HG02885 (cell line): Measurements from ENCODE around the gene SPAG7.

Experiments
- ATAC-seq: cut with Tn5 transposase; IDR thresholded peaks from one replicate; pipeline ENCODE4 v1.9.1; 2021; ENCODE audit warnings: mild to moderate bottlenecking; ENCODE audit not compliant: unreplicated experiment, poor library complexity

The SPAG7 gene

GRCh38 chr17:4967539-4968485, at the start of gene SPAG7:
Gene SPAG7, minus strand, starts transcription at chr17:4967817. Its CDS starts 13 bp downstream, at chr17:4967804.
- peak; percentile 65 for ATAC-seq

DNA sequence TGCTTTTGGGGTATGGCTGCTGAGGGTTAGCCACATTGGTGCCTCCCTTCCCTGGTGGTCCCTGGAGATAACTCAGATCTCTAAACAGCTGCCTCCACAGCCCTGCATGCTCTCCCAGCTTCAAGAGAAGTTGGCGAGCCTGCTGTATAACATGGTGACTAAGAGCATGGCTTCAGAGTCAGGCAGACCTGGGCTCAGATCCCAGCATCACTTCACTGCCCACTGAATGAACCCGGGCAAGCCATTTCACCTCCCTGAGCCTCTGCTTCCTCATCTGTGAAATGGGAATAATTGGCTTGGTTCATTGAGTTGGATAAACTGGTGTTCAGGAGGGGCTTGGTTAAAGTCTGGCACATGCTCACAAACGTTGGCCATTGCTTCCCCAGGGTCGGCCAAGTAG, 46.7 kb upstream of the SPAG7 start:
- ATAC-seq, result no peak

GRCh38 chr17:5011928-5012327, 44.3 kb upstream of the SPAG7 start:
- ATAC-seq, result no peak

DNA sequence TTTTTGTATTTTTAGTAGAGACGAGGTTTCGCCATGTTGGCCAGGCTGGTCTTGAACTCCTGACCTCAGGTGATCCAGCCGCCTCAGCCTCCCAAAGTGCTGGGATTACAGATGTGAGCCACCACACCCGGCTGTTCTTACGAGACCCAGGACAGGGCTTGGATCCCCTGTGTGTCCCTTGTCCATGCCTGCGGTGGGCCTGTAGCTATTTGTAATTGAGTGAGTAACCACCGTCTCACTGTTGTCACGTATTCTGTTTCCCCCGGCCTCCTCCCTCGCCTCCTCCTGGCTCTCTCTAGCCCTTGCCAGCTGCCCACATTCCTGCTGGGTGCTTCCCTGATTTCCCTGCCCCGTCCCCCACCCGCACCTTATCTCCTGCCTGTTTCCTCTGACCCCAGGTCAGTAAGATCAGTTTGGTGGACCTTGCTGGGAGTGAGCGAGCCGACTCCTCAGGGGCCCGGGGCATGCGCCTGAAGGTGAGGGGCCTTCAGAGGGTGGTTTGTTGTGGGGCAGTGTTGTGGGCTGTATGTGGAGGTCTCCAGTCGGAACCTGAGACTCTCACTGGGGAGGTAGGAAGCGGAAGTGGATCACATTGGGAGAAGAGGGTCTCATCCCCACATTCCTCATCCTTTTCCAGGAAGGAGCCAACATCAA, 35.7 kb upstream of the SPAG7 start:
- ATAC-seq, result no peak

GRCh38 chr17:5002121-5002788, 34.6 kb upstream of the SPAG7 start:
- ATAC-seq, result no peak

- no peak for ATAC-seq
Observed at GRCh38 chr17:5000237-5000639, 32.6 kb upstream of the SPAG7 start.

DNA sequence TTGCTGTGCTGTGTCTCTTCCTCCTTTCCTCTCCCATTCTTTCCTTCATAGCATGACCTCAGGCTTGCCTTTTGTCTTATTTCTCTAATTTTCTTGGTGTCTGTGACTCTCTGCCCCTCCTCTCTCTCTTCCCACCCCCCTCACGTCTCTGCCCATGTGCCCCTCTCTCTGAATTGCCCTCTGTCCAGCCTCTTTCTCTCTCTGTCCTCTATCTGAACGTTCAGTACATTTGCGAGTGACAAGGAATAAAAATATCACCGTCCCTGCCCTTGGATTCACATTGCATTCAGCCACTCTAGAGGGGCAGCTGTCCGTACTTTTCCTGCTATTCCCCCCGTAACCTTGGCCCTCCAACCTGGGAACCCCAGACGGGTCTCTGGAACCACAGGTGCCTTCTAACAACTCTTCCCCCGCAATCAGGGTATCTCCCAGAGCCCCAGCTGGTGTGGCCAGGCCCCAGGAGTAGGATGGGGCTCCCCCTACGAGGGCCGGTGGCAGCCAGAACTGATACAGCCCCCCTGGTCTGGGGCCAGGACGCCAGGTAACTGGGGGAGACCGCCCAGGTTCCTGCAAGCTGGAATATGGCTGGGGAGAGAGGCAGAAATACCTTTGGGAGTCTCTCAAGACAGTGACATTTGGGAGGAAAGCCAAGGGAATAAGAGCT, 31.9 kb upstream of the SPAG7 start:
- no peak for ATAC-seq

DNA sequence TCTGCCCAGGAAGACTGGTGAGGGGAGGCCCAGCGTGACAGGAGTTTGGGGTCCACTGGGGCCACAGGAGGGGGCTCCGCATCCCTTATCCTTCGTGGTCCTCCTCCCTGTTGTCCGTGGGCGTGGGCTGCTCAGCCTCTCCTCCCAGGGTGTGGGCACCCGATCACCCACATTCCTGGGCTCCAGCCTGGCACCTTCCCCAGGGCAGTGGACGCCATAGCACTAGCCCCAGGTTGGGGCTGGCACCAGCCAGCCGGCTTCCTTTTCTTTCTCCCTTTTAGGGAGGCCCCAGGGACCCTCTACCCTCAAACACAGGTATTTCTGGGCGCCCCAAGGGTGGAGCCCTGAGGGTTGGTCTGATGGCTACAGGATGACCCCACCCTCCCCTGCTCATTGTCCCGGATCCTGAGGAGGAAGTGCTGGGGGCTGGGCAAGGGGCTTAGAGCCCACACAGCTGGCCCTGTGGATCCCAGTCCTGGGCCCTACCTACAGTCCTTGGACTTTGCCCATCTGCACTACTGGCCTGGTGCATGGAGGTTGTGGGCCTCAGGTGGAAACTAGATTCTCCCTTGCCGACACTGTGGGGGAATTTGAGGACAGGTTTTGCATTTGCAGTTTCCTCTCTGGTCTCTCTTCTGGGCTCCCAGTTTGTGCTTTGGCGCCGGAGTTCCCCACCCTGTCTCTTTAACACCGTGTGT, 31.3 kb upstream of the SPAG7 start:
- ATAC-seq, result no peak

GRCh38 chr17:4998027-4998731, 30.6 kb upstream of the SPAG7 start:
- no peak for ATAC-seq

DNA sequence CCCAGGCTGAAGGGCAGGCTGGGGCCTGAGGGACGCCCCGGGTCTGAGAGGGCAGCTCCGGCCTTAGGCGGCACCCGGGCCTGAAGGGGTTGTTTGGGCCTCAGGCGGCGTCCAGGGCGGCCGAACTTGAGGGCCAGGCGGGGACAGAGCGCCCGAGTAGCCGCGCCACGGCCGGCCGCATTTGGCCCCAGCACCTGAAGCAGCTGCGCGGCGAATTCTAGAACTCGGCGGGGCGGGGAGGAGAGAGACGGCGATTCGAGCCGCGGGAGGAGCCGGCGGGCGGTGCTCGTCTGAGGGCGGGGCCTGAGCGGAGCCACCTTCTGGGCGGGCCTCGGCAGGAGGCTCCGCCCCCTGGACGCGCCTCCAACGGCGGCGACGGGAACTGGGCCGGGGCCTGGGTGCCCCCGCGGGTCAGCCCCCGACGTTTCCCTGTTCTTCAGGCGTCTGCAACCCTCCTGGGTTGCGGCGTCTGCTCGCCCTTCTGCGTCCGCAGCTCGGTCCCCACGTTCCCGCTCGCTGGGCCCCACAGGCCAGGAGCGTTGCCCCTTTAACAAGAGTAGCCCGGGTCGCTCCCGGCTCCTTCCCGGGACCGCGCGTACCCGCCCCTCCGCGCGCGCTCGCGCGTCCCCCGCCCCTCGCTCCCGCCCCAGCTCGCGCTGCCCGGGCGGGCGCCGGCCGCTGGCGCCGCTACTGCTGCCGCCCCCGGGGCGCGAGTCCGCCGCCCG, 29.8 kb upstream of the SPAG7 start, which contains the start of the genes INCA1 and KIF1C:
INCA1 (minus strand) TSS at position 221 of the 725 bp plus-strand sequence. CDS start 3,085 bp downstream, outside the sequence.
KIF1C (plus strand) TSS at position 649 of the 725 bp plus-strand sequence. CDS start 2,297 bp downstream, outside the sequence.
- peak; percentile 86 for ATAC-seq

DNA sequence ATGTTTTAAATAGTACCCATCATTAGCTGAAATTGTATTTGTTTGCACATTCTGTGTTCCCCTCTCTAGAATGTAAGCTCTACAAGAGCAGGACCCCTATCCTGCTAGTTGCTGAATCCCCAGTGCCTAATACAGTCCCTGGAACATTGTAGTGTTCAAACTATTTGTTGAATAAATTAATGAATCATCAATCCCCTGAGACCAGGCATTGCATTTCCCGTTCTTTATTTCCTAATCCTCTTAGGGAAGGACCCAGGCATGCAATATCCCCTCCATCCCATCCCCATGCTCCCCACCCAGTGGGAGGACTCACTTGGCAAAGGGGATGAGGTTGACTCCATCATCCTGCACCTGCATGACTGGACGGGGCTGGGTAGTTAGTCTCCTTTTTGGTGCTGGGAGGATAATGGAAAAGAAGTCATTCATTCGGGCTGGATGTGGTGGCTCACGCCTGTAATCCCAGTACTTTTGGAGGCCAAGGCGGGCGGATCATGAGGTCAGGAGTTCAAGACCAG, 26.5 kb upstream of the SPAG7 start:
- no peak for ATAC-seq

GRCh38 chr17:4987767-4988567, 20.4 kb upstream of the SPAG7 start:
- ATAC-seq, result peak; percentile 20

DNA sequence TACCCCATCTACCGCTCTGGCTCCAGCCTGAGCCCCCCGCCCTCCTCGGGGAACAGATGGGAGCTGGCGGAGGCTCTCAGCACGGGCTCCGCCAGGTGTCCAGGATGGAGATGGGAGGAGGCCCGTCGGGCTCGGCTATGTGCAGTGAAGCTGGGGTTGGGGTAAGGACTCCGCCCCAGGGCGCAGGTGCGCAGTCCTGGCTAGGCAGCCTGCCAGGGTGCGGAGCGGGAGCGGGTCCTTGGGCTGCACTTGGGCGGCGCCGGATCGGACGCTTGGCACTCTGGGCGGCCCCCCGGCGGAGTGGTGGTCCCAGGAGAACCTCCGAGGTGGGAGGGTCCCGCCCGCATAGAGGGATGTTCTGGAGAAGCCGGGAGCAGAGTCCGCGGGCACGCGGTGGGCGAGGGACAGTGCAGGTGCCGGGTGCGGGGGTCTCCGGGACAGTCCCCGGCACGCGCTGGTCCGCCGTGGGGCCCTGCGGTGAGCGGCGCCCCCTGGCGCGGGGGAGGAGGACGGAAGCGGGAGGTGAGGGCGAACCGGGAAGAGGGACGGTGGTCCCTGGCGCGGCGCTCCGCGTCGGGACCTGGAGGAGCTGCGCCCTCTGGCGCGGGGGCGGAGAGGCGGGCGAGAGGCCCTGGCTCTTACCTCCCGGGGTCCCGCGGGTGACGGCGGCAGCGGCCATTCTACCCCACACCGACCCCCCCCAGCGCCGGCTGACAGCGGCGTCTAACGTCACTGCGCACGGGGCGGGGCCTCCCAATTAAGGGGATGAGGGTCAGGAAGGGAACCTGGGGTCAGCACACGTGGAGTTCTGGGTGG, 19.5 kb upstream of the SPAG7 start, which contains the start of gene CAMTA2:
CAMTA2 (minus strand) TSS at position 725 of the 816 bp plus-strand sequence. CDS start 1,453 bp downstream, outside the sequence.
- ATAC-seq, result peak; percentile 72

DNA sequence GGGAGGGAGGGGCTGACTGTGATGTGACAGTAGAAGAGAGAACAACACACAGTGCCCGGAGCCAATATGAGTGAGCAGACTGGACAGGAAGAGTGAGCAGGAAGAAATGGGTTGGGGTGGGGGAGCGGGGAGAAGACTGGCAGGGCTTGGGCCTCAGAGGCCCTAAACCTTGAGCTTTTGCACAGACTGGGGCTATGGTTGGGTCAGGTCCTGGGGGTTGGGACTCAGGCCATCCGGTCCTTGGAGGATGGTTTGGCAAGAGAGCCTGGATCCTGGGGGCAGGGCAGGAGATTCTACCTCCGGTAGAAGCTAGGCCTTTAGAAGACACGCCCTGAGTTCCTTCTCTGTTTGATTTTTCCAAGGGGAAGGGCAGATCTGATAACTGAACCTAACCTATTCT, 18.8 kb upstream of the SPAG7 start:
- no peak for ATAC-seq

DNA sequence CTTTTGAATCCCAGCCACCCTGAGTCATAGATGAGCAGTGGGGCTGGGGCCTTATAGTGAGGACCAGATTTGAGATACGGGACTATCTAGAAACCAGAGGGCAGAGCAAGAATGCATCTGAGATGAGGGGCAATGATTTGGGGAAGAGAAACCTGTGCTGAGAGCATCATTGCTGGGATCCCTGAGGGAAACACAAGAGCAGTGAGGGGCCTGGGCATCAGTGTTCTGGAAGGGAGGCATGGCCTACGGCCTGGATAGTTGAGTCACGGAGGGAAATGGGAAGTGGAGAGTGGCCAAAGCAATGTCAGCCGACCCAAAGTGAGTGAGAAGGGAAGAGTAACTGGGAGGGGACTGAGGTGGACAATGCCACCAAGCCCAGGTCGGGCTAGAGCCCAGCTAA, 14.7 kb upstream of the SPAG7 start:
- ATAC-seq, result no peak

- no peak for ATAC-seq
Observed at GRCh38 chr17:4980644-4981216, 13.1 kb upstream of the SPAG7 start.
